Heart left ventricle (tissue), 16 donors: ENCODE results near the gene CHRDL2. TPM values are rescaled to one million over a fixed set of nuclear protein-coding genes. Genes with fewer than 3 reads are reported as not detected.
A peak's percentile ranks its signal among the peaks of the same experiment; 100 is the strongest.

ENCODE experiments used
- ATAC-seq, 4 donors: fragments of 200-7000 bp; cut with Tn5 transposase; one replicate each; pipeline ENCODE4 v1.9.1; 2020 to 2022; ENCODE audit warnings: moderate library complexity in 4 of 4, mild to moderate bottlenecking in 3 of 4, moderate number of reproducible peaks in 1 of 4
- DNase-seq, 5 donors: peaks; one replicate each; pipeline ENCODE4 v3.0.0-alpha.2; 2020
- H3K27ac ChIP-seq, 12 donors: fragments of 200-600 bp; sonication (generic) in 4 of 12; one replicate each; pipeline versions ENCODE4 v1.5.0 to v1.8.0; 2016 to 2022; ENCODE audit warnings: mild to moderate bottlenecking in 2 of 12
- H3K27me3 ChIP-seq, 9 donors: fragments of 200-600 bp; sonication (generic) in 2 of 9; one replicate each; pipeline versions ENCODE4 v1.5.1 to v1.8.0; 2016 to 2022; ENCODE audit warnings: mild to moderate bottlenecking in 3 of 9
- H3K36me3 ChIP-seq, 9 donors: fragments of 200-600 bp; sonication (generic) in 2 of 9; one replicate each; pipeline versions ENCODE4 v1.5.0 to v1.8.0; 2018 to 2022; ENCODE audit warnings: mild to moderate bottlenecking in 2 of 9
- H3K4me1 ChIP-seq, 12 donors: fragments of 200-600 bp; sonication (generic) in 4 of 12; one replicate each; pipeline versions ENCODE4 v1.5.0 to v1.8.0; 2016 to 2022; ENCODE audit warnings: mild to moderate bottlenecking in 3 of 12
- H3K4me3 ChIP-seq, 12 donors: fragments of 200-600 bp; sonication (generic) in 4 of 12; one replicate each; pipeline versions ENCODE4 v1.5.0 to v1.8.0; 2017 to 2022; ENCODE audit warnings: mild to moderate bottlenecking in 9 of 12, moderate library complexity in 4 of 12
- H3K9me3 ChIP-seq, 12 donors: fragments of 200-600 bp; sonication (generic) in 4 of 12; one replicate each; pipeline versions ENCODE4 v1.5.0 to v1.8.0; 2016 to 2022; ENCODE audit warnings: mild to moderate bottlenecking in 1 of 12
- CTCF ChIP-seq, 12 donors: fragments of 200-600 bp; sonication (generic) in 4 of 12; IDR thresholded peaks; one replicate each; pipeline versions ENCODE4 v1.5.0 to v1.8.0; 2018 to 2022; ENCODE audit warnings: antibody characterized with exemption in 12 of 12, mild to moderate bottlenecking in 5 of 12
- POLR2A ChIP-seq, 2 donors: fragments of 450-650 bp; IDR thresholded peaks; one replicate each; pipeline ENCODE4 v1.6.1; 2017; ENCODE audit warnings: antibody characterized with exemption in 2 of 2, mild to moderate bottlenecking in 2 of 2, moderate library complexity in 2 of 2
- WGBS, 4 donors: extraction: QIAGEN DNeasy Blood & Tissue Kit in 2 of 4; methylation state at CpG; one replicate each; pipeline versions ENCODE4 v1.1.5 to v1.1.7; 2013 to 2018; 5-methylcytosine and 5-hydroxymethylcytosine counted together
- intact Hi-C, 10 donors: fragments of 100-400 bp; cut with DNase I; formaldehyde crosslinking; loops; one replicate each; pipeline versions ENCODE4 v1.11.1 to v1.14.2; 2022
- polyA plus RNA-seq, 2 donors: library from polyadenylated mRNA; stranded (reverse); fragments of 200-250 nt; gene quantifications; one replicate each; pipeline ENCODE4 v1.2.3, GENCODE V29; 2013
- total RNA-seq, 9 donors: library from RNA; depleted of rRNA in 2 of 9; stranded (reverse); fragments of >200 nt in 2 of 9; fragmentation: NEBNext Ultra II Directional in 3 of 9; extraction: Animal tissue kit (Norgen Biotek cat#: 25700) in 3 of 9; gene quantifications; one replicate each; pipeline versions ENCODE4 v1.1.0 to v1.2.4, GENCODE V29; 2016 to 2023
- donor health status: ischemic (EF 13 %, LVEDD 7.1; RV severe dilation, severe dysfunction).
- donor health status: healthy with polysubstance abuse.
- donor health status: DM: no; HTN: yes; CAD: no.
- donor health status: DM: no; HTN: no; CAD: no.
- donor health status: ischemic (EF 25% LVEDD 6.9; RV normal size, moderate dysfunction).
- donor health status: ischemic (EF 25% LVEDD 5.7; RV mildly dilated, moderate dysfunction).
- donor health status: healthy.
- donor health status: DM: yes; HTN: yes; CAD: no.
- donor health status: ischemic (EF 35%, LVEDD 5.7; RV mildly dilated, moderate dysfunction).
- donor health status: nonischemic (EF 11% LVEDD 7.7; RV severe dilation, severe dysfunction).
- donor health status: DM: yes; HTN: yes; CAD: no.
- donor health status: PGD.
- donor health status: ischemic (EF 29% LVEDD 5.4; RV normal size, mild dysfunction).
- donor health status: nonischemic (EF 23%, LVEDD 6.1; RV moderate dilation, normal function).

The CHRDL2 gene
- total and polyA plus RNA-seq, 11 donors: 1.5 to 13.4 (median 3.4) TPM

DNA sequence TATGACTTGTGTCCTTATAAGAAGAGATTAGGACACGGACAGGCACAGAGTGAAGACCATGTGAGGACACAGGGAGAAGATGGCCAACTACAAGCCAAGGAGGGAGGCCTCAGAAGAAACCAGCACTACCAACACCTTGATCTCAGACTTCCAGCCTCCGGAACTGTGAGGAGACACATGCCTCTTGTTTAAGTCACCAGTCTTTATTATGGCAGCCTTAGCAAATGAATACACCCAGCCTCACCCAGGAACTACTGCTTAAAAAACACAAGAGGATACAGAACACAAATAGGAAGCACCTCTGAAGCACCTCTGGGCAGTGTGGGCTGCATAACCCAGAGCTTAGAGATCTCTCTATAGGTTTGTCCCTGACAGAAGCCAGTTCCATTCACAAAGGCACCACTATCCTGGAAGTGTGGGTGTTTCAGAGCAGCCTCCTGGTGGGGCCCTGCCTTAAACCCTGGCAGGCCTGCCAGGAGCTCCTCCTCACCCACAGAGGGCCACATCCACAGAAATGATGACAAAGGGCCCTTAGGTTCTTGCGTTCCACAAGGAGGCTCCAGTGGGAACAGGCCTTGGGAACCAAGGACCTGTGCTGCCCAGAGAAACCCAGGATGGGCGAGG lies 58.8 kb downstream of the CHRDL2 start:
- Histone ChIP-seq H3K27me3 (no peaks in the 10 kb centered on the region), H3K4me3 (no peak overlapping the region), H3K9me3 (no peaks in the 10 kb centered on the region), H3K4me1 (peaks cover 0 to 15% (median 11%) of the 10 kb centered on the region in 12 donors), H3K27ac (peak overlapping the region in 11 of 12 donors; percentile 53 to 89 (median 65)), H3K36me3 (no peaks in the 10 kb centered on the region)
- 63 to 85% (median 78%) methylated on average over 4 of the region's 4 CpGs for WGBS, 4 donors
- intact Hi-C loops: loop anchor here in 1 of 10 donors (10.0 kb wide), 1 partner anchor 52 kb away; no protein-coding TSS in a partner anchor
- ATAC-seq (peak in 2 of 4 donors; percentile 14 to 23), DNase-seq (no peak)
- TF ChIP-seq POLR2A (IDR thresholded peaks at IDR 0.05): no peak
- TF ChIP-seq CTCF (IDR thresholded peaks at IDR 0.05): no peak

GRCh38 chr11:74671520-74672196 lies 59.6 kb downstream of the CHRDL2 start:
- no peak overlapping the region for H3K4me3 ChIP-seq
- 83 to 87% (median 86%) methylated on average over 10 of the region's 10 CpGs for WGBS, 4 donors
- ATAC-seq (no peak), DNase-seq (no peak)
- no peaks in the 10 kb centered on the region for H3K36me3 ChIP-seq
- H3K27me3 ChIP-seq: no peaks in the 10 kb centered on the region
- H3K9me3 ChIP-seq: no peaks in the 10 kb centered on the region
- TF ChIP-seq CTCF (IDR thresholded peaks at IDR 0.05) (no peak), POLR2A (IDR thresholded peaks at IDR 0.05) (no peak)
- peak overlapping the region in 6 of 12 donors; percentile 53 to 78 (median 64) for H3K27ac ChIP-seq
- intact Hi-C loops: loop anchor here in 1 of 10 donors (10.0 kb wide), 1 partner anchor 53 kb away; no protein-coding TSS in a partner anchor
- peaks cover 0 to 15% (median 11%) of the 10 kb centered on the region in 12 donors for H3K4me1 ChIP-seq

- TF ChIP-seq CTCF (IDR thresholded peaks at IDR 0.05) (no peak), POLR2A (IDR thresholded peaks at IDR 0.05) (no peak)
- Histone ChIP-seq H3K36me3 (no peaks in the 10 kb centered on the region), H3K9me3 (no peaks in the 10 kb centered on the region), H3K27me3 (no peaks in the 10 kb centered on the region), H3K4me1 (peaks cover 0 to 15% (median 11%) of the 10 kb centered on the region in 12 donors), H3K4me3 (no peak overlapping the region), H3K27ac (peak overlapping the region in 4 of 12 donors; percentile 7 to 50 (median 16))
- WGBS, 4 donors: 87 to 92% (median 91%) methylated on average over 7 of the region's 7 CpGs
- no peak for ATAC-seq
- no peak for DNase-seq
- intact Hi-C loops: loop anchor here in 1 of 10 donors (10.0 kb wide), 1 partner anchor 55 kb away; no protein-coding TSS in a partner anchor
Observed at GRCh38 chr11:74670171-74670570, 61.1 kb downstream of the CHRDL2 start.
